Right kidney (tissue), 1 donor: ENCODE measurements around the gene NRTN.
"Not testable (repeated sequence)": the region's sequence is repeated elsewhere in the genome, so short reads cannot be mapped to it uniquely, and the experiment has no call there.

ENCODE experiments used
- DNase-seq: peaks from one replicate; pipeline ENCODE4 v3.0.0-alpha.2; 2016

NRTN gene

DNA sequence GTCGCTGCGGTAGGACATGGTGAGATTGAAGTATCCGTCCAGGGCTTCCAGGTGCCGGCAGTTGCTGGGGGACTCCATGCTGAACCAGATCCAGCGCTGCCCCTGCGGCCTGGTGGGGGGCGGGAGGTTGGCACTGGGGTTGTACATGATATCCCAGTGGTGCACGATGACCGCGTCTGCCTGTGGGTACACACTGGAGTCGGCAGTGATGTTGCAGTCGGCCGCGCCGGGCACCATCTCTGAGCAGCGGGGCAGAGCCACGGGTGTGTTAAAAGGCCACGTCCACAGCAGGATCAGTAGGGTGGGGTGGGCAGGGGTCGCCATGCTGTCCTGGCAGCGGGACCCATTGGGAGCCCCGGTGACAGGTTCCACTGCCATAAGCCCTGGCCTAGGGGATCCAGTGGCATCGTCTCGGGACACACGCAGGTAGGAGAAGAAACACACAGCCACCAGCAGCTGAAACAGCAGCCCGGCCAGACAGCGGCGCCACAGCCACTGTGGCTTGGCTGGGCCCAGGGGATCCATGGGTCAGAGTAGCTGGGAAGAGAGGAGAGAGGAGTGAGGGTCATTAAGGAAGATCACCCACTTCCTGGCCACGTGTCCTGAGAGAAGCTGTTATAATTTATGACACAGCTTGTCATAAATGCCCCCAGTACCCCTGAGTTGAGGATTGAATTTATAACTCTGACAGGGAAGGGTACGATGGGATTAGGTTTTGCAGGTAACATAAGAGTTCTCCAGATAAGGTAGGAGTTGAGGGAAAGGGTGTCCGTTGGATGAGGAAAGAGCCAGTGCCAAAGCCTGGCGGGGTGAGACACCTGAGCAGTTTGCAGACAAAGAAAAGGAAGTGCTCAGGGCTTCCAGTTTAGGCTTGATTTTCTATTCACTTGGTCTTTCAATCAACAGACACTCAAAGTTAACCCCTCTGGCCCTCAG lies 62.6 kb downstream of the NRTN start:
- DNase-seq: no peak

DNA sequence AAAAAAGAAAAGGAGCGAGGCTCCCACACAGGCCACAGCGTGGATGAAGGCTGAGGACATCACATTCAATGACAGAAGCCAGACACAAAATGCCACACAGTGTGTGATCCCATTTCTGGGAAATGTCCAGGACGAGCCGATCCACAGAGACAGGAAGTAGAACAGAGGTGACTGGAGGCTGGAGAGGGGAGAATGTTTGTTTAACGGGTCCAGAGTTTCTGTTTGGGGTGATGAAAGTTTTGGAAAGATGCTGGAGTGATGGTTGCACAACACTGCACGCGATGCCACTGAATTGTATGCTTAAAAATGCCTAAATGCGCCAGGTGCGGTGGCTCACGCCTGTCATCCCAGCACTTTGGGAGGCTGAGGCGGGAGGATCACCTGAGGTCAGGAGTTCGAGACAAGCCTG lies 66.1 kb downstream of the NRTN start:
- DNase-seq: no peak

DNA sequence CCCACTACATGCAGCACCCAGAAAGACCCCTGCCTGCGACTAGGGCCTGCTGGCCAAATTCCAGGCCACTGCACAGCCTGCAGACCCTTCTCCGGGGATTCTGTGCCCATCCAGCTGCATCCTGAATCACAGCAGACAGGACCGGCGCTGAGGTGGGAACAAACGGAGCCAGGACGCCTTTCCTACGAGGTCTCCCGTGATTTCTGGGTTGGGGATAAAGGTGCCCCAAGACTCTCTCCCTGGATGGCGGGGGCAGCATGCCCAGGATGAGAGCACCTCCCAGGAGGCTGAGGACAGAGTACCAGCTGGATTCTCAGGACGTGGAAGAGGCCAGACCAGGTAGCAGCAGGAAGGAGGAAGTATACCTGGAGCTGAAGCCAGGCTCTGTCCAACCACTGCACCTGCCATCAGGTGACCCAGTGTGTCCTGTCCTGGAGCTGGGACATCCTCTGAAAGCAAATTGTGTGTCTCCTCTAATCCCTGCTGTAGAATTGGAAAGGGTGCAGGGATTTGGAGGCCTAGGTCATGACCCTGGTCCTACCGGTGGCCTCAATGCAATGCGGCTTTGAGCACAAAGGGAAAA lies 68.8 kb downstream of the NRTN start:
- DNase-seq: no peak

- DNase-seq: not testable (repeated sequence)
Measured at GRCh38 chr19:5874496-5874895, 69.6 kb downstream of the NRTN start.

- DNase-seq: no peak
Measured at GRCh38 chr19:5877427-5877826, 72.6 kb downstream of the NRTN start.

DNA sequence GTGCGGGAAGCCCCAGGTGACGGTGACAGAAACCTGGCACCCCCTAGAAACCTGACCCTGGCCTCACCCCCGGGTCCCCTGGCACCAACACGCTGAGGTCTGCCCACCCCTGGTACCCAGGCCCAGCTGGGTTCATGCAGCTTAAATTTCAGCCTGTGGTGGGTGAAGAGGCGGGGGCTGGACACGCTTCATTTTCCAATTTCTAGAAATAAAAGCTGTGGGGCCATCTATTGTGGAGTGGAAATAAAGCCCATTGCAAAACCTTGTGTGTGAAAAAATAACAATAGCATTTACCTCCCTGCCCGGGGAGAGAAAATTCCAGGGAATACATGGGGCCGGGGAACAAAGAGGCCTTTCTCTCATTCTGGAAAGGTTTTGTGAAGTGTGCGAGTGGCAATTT lies 73.0 kb downstream of the NRTN start:
- DNase-seq: no peak
